Middle frontal gyrus (tissue), 1 donor: ENCODE measurements around the gene DNAH1.

Experiments used
- DNase-seq: peaks from one replicate; pipeline ENCODE4 v3.0.0-alpha.2; 2015; ENCODE audit warnings: low spot score; ENCODE audit errors: extremely low spot score

Gene DNAH1

DNA sequence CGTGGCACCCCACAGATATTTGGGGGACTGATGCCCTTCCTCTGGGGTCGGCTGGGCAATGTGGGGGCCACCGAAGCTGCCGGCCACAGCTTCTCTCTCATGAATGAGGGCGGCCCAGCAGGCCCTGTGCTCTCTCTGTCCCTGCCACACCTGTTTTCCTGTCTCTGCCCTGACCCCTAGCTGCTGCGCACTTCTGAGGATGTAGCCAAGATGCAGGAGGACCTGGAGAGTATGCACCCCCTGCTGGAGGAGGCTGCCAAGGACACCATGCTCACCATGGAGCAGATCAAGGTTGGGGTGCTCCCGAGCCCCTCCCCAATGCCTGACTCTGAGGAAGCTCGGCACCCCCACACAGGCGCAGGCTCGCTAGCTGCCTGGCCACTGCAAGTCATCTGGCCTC lies 69.0 kb downstream of the DNAH1 start:
- DNase-seq, result no peak

DNA sequence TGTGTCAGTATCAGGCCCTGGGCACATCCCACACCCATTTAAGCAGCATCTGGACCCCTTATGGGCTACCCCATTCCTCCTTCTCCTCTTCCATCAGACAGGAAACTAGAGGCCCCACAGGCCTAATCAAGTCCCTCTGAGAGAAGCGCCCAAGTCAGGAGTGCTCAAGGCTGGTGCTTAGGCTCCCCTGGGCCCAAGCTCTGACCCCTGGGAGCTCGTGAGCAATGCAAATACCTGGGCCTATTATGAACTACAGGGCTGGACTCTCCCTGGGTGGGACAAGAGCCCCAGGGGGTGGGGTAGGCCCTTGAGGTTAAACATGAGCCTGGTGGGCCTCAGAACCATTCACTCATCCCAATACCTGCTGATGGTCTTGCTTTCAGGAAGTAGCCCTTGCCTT lies 71.4 kb downstream of the DNAH1 start:
- no peak for DNase-seq

DNA sequence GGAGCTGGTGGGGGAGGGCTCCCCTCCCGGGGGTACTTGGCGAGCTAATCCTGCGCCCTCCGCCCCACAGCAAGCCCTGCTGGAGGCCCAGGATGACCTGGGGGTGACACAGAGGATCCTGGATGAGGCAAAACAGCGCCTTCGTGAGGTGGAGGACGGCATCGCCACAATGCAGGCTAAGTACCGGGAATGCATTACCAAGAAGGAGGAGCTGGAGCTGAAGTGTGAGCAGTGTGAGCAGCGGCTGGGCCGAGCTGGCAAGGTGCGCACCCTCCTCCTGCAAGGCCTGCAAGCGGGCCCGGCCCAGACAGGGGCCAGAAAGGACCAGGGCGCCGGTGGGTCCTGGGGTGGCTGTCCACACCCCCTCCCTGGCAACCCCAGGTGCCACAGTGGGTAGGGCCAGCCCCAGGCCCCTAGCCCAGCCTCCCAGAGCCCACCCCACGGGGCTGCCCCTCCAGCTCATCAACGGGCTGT lies 72.3 kb downstream of the DNAH1 start:
- no peak for DNase-seq

DNA sequence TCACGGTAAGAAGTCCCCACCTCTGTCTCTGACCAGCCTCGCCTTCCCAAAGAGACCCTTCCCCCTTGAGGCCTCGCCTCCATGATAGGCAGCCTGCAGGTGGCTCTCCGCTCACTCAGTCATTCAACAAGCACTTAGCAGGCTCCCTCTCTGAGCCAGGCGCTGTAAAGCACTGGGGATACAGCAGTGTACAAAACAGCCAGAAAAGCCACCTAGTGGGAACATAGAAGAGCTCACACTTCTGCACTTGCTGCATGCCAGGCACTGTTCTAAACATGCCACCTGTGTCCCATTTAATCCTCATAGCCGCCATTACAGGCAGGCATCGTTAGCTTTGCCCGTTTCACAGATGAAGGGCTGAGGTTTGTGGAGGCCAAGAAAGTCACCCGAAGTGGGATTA lies 72.8 kb downstream of the DNAH1 start:
- no peak for DNase-seq

DNA sequence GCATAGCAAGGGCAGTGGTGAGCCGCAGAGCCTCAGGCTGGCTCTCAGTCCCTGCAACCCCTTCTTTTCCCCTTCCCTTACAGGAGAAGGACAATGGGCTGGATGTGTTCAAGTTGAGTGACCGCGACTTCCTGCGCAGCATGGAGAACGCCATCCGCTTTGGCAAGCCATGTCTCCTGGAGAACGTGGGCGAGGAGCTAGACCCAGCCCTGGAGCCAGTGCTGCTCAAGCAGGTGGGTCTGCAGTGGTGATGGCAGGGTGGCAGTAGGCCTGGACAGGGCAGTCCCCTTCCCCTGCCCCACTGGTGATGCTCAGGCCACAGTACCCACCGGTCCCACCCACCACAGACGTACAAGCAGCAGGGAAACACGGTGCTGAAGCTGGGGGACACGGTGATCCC lies 75.0 kb downstream of the DNAH1 start:
- no peak for DNase-seq

DNA sequence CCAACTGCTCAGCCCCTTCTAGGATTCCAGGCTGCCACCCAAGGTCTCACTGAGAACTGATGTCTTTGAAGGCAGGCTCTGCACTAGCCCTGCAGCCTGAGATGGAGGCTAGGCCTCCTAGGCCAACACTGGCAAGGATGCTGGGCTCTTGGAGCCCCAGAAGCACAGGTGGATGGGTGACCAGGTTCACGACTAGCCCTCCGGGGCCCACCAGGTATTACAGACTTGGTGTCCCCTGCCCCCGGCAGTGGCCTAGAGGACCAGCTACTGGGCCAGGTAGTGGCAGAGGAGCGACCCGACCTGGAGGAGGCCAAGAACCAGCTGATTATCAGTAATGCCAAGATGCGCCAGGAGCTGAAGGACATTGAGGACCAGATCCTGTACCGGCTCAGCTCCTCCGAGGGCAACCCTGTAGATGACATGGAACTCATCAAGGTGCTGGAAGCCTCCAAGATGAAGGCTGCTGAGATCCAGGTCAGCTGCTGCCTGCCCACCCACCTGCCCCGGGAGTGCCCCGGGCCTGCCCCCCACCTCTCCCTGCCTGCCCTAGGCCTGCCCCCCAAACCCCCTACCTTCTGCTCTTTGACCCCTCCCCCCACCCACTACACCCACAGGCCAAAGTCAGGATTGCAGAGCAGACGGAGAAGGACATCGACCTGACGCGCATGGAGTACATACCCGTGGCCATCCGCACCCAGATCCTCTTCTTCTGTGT lies 76.3 kb downstream of the DNAH1 start:
- no peak for DNase-seq

DNA sequence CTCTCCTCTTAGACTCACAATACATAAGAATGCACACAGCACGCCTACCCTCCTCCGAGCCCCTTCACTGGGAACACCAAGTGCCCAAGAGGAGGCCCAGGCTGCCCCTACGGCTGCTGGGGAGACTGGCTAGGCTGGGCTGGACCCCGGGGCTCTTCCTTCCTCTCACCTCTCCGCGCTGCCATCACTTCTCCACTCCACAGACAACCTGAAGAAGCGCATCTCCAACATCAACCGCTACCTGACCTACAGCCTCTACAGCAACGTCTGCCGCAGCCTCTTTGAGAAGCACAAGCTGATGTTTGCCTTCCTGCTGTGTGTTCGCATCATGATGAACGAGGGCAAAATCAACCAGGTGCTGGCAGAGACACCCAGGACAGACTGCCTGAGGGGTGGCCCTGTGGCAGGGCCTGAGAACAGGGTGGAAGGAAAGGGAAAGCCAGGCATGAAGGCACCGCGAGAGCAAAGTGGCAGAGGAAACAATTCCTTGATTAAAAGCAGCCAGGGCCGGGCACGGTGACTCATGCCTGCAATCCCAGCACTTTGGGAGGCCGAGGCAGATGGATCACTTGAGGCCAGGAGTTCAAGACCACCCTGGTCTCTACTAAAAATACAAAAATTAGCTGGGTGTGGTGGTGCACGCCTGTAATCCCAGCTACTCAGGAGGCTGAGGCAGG lies 77.2 kb downstream of the DNAH1 start:
- DNase-seq, result no peak

DNA sequence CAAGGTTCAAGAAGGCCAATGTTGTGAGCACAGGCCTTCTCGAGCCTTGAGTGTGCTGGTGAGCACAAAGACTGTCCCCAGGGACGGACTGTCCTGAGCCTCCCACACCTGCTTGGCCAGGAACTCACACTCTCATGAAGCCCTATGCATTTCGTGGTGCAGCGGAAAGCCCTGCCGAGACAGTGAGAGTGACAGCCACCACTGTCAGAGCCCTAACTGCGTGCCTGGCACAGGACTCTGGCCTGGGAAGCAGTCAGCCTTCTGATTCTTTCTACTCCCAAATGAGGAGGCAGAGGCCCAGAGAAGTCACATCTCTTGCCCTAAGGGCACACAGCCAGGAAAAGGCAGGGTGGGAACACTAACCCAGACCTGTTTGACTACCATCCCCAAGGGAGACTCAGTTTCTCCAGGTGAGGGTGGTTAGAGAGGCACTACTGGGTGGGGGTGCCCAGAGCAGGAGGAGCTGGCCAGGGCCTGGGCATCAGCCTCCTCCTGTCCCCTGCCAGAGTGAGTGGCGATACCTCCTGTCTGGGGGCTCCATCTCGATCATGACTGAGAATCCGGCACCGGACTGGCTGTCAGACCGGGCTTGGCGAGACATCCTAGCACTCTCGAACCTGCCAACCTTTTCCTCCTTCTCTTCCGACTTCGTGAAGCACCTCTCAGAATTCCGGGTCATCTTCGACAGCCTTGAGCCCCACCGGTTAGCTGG lies 78.0 kb downstream of the DNAH1 start:
- DNase-seq, result no peak

DNA sequence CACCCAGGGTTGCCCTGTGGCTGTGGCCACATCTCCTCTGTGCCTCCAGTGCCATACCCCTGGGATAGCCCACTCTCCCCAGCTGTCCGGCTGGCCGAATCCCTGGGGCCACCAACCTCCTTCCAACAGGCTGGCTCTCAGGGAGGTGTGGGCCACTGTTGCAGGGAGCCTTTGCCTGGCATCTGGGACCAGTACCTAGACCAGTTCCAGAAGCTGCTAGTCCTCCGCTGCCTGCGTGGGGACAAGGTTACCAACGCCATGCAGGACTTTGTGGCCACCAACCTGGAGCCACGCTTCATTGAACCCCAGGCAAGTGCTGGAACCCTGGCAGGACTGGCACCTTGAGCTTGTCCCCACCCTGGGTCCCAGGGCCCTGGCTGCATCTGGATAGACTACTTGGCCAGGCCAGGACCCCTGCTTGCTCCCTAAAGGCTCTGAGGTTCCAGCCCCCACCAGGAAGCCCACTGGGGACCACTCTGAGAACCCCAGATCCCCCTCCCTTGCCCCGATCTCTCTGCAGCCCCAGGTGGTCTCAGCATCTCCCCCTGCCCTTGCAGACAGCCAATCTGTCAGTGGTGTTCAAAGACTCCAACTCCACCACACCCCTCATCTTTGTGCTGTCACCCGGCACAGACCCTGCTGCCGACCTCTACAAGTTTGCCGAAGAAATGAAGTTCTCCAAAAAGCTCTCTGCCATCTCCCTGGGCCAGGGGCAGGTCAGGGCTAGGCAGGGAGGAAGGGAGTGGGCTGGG lies 78.8 kb downstream of the DNAH1 start:
- DNase-seq, result no peak

DNA sequence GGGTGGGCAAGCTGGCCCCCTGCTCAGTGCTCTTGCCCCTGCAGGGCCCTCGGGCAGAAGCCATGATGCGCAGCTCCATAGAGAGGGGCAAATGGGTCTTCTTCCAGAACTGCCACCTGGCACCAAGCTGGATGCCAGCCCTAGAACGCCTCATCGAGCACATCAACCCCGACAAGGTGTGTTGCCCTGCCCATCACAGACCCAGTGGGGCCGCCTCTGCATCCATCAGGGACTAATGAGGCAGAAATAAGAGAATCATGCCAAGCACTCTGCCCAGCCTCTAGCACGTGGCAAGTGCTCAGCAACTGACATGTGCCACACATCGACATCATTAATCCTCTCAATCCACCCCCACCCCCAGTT lies 79.4 kb downstream of the DNAH1 start:
- DNase-seq, result no peak

DNA sequence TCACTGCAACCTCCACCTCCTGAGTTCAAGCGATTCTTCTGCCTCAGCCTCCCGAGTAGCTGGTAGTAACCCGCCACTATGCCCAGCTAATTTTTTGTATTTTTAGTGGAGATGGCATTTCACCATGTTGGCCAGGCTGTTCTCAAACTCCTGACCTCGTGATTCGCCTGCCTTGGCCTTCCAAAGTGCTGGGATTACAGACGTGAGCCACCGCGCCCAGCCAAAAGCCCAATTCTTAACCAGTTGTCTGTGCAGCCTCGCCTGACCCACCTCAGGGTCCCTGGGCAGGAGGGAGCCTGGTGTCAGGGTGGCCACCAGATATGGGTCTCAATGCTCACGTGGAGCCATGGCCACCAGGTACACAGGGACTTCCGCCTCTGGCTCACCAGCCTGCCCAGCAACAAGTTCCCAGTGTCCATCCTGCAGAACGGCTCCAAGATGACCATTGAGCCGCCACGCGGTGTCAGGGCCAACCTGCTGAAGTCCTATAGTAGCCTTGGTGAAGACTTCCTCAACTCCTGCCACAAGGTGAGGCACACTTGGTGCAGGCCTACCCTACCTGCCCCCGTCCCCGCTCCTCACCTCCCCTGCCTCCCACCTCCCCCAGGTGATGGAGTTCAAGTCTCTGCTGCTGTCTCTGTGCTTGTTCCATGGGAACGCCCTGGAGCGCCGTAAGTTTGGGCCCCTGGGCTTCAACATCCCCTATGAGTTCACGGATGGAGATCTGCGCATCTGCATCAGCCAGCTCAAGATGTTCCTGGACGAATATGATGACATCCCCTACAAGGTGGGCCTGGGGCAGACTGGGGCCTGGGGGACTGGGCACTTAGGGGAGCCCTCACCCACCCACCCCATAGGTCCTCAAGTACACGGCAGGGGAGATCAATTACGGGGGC lies 80.1 kb downstream of the DNAH1 start:
- DNase-seq, result no peak

DNA sequence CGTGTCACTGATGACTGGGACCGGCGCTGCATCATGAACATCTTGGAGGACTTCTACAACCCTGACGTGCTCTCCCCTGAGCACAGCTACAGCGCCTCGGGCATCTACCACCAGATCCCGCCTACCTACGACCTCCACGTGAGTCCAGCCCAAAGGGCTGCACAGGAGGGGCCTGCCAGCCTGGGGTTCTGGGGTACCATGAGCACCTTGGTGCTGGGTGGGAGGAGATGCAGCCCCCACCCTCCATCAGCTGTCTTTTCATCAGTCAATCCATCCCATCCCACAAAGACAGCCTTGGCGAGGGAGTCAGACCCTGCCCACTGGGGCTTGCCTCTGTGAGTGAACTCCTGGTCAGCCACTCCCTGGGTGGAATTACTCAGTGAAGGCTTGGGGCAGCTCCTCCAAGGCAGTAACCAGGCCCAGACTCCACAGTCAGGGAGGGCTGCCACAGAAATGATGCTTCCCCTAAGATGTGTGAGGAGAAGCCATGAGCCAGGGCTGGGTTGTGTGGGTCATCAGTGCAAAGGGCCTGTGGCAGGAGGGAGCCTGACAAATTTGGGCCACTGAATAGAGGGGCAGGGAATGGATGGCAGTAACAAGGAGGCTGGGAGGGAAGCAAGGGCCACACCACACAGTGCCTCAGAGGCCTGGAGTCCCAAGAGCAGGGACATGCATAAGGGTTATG lies 80.9 kb downstream of the DNAH1 start:
- DNase-seq, result no peak

DNA sequence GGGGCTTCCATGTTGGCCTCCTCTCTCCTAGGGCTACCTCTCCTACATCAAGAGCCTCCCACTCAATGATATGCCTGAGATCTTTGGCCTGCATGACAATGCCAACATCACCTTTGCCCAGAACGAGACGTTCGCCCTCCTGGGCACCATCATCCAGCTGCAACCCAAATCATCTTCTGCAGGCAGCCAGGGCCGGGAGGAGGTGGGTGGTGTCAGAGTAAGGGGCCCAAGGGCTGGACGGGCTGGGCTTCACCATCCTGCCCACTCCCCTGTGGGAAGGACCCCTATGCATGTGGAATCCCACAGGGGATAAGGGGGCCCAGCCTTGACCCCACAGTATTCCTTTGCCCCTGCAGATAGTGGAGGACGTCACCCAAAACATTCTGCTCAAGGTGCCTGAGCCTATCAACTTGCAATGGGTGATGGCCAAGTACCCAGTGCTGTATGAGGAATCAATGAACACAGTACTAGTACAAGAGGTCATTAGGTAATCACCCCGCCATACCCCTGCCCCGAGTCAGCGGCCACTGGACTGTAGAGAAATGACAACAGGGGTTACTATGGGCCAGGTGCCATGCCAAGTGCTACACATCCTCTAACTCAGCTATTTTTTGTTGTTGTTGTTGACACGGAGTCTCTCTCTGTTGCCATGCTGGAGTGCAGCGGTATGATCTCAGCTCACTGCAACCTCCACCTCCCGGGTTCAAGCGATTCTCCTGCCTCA lies 81.7 kb downstream of the DNAH1 start:
- no peak for DNase-seq

DNA sequence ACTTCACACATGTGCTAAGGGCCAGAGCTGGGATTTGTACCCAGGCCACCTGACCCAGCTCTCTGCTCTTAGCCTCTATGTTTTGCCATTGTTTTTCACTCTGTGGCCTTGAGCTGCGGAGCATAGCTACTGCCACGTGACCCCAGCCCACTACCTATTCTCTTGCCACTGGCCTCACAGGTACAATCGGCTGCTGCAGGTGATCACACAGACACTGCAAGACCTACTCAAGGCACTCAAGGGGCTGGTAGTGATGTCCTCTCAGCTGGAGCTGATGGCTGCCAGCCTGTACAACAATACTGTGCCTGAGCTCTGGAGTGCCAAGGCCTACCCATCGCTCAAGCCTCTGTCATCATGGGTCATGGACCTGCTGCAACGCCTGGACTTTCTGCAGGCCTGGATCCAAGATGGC lies 82.6 kb downstream of the DNAH1 start:
- no peak for DNase-seq

DNA sequence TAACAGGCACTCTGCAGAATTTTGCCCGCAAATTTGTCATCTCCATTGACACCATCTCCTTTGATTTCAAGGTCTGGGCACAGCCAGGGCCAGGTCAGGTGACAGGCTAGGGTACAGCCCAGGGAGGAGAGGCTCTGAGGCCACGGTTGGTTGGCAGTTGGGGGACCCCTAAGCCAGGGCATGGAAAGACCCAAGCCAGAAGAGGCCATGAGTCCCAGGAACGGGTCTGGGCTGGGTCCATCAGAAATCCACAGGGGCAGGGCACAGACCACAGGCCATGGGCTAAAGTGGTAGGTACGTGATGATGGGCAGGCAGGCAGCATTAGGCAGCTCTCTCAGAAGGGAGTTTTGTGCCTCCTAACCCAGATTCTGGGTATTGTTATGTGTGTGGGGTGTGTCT lies 83.0 kb downstream of the DNAH1 start:
- DNase-seq, result no peak

DNA sequence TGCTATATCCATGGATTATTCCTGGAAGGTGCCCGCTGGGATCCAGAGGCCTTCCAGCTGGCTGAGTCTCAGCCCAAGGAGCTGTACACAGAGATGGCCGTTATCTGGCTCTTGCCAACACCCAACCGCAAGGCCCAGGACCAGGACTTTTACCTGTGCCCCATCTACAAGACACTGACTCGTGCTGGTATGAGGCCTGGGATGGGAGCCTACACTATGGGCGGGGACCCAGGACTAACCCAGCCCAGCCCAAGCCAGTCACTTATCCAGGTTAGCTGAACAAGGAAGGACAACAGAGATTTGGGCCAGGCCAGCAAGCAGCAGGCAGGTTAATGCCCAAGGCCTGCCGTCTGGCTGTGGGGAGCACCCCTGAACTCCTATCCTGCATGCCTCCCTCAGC lies 83.5 kb downstream of the DNAH1 start:
- no peak for DNase-seq

DNA sequence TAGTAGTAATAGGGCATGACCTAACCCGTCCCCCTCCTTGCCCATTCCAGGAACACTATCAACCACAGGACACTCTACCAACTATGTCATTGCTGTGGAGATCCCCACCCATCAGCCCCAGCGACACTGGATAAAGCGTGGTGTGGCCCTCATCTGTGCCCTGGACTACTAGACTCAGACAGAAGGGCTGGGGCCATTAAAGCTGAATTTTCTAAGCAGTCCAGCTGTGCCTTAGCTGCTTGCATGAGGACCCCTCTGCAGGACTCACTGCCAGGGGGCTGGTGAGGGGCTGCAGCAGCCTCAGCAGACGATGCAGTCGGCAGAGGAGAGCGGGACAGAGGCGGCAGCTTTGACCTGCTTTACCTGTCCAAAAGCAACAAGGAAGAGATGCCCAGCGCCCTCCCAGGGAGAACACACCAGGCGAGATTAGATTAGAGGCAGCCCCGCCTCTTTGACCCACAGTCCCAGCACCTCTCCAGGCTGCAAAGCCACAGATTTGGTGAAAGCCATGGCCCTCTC lies 84.2 kb downstream of the DNAH1 start:
- DNase-seq, result no peak

DNA sequence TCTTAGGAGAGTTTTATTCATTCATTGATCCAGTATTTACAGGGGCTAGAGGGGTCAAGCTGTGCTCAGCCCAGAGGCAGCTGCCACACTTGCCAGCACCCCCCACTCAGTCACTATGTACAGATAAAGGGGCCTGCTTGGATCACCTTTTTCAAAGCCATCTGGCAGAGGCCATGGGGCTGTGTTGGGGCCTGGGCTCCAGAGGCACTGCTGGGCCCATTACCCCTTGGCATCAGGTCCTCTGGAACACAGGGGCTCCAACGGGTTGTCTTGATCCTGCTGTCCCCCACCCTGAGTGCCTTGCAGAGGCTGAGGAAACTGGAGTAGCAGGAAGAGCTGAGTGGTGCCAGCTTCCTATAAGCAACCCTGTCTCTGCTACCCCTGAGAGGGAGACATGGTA lies 84.9 kb downstream of the DNAH1 start:
- DNase-seq, result no peak

DNA sequence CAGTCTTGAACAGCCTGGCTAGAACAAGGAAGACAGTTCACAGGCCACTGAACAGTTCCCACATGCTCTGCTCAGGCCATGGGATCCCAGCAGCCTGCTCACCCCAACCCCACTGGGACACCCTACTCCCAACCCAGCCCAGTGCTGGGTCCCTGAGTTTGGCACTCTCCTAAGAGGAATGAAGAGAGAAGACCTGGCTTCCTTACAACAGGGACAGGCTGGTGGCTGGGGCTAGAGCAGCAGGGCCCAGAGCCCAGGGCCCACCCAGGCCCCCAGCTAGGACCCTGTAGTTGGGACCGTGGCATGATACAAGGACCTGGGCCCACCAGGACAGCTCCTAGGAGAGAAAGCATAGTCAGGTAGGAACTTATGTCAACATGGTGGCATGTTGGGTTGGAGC lies 85.4 kb downstream of the DNAH1 start:
- no peak for DNase-seq
